ENCODE data around the gene TENT5D. TPM values are rescaled to one million over a fixed set of nuclear protein-coding genes. Genes with fewer than 3 reads are reported as not detected.

The TENT5D gene
- total RNA-seq, result not detected in 2 replicates

DNA sequence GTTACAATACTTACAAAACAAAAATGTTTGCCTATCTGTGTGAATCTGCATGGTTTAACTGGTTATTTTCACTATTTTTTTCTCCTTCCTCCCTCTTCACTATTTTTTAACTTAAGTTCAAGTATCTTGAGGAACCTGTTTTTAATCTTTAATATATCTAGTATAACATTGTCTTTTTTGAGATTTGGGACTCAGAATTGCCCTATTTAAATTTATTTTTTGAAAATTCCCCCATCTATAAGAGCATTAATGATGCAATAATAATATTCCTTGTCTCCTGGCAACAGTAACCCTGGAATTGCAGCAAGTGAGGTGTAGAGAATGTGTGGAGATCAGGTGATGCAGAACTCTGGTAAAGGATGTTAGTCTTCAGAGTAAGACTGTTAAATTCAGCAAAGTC is at the start of gene TENT5D:
TSS of gene TENT5D (plus strand) at position 301 of the 400 bp plus-strand sequence. CDS start 22,093 bp downstream, outside the sequence.

Data from placental epithelial cell (primary cell).